Nephron progenitor cell (in vitro differentiated cells): ENCODE data around the gene KIF20B.

ENCODE experiments used
- DNase-seq: peaks from one replicate; pipeline ENCODE4 v3.0.0; 2021
- H3K27ac Mint-ChIP-seq: 2 replicates; pipeline ENCODE4 v1.8.0; 2021; ENCODE audit warnings: mild to moderate bottlenecking, moderate library complexity, mixed read lengths
- H3K27me3 Mint-ChIP-seq: 2 replicates; pipeline ENCODE4 v1.8.0; 2021; ENCODE audit warnings: mild to moderate bottlenecking, low read depth, mixed read lengths; ENCODE audit not compliant: poor library complexity
- H3K36me3 Mint-ChIP-seq: 2 replicates; pipeline ENCODE4 v1.8.0; 2021; ENCODE audit warnings: low read depth, mixed read lengths
- H3K4me1 Mint-ChIP-seq: 2 replicates; pipeline ENCODE4 v1.8.0; 2021; ENCODE audit warnings: mixed read lengths
- H3K4me3 Mint-ChIP-seq: 2 replicates; pipeline ENCODE4 v1.8.0; 2021; ENCODE audit warnings: mild to moderate bottlenecking, moderate library complexity, mixed read lengths
- H3K9me3 Mint-ChIP-seq: 2 replicates; pipeline ENCODE4 v1.8.0; 2021; ENCODE audit warnings: mild to moderate bottlenecking, moderate library complexity, mixed read lengths
- TF ChIP-seq, protein P1 (sequence below): fragments of 200-600 bp; sonication (generic); IDR thresholded peaks from 2 replicates; pipeline ENCODE4 v1.5.0; 2021; ENCODE audit warnings: antibody characterized with exemption

KIF20B gene

DNA sequence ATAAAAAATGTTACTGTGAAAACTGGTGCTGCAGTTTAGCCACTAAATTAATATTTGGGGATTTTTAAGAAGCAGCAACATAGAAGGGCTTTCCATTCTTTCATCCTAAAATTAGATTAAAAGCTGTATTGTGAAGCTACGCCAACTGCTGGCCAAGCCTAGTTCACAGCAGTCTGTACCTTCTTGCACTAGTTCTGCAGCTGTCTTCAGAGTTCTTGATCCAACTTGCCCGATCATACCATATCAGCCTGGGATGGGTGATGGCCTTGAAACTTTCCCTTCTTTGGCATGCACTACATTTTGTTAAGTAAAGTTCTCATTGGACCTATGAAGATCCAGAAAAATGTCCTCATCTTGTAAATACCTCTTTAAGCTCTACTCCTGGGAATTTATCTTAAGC lies 36.1 kb upstream of the KIF20B start:
- Mint-ChIP-seq H3K27ac (no peak overlapping the region), H3K36me3 (no peaks in the 10 kb centered on the region), H3K9me3 (no peaks in the 10 kb centered on the region), H3K4me1 (peaks cover 7% of the 10 kb centered on the region), H3K4me3 (no peak overlapping the region), H3K27me3 (no peaks in the 10 kb centered on the region)
- no peak for DNase-seq
- TF ChIP-seq, protein P1, sequence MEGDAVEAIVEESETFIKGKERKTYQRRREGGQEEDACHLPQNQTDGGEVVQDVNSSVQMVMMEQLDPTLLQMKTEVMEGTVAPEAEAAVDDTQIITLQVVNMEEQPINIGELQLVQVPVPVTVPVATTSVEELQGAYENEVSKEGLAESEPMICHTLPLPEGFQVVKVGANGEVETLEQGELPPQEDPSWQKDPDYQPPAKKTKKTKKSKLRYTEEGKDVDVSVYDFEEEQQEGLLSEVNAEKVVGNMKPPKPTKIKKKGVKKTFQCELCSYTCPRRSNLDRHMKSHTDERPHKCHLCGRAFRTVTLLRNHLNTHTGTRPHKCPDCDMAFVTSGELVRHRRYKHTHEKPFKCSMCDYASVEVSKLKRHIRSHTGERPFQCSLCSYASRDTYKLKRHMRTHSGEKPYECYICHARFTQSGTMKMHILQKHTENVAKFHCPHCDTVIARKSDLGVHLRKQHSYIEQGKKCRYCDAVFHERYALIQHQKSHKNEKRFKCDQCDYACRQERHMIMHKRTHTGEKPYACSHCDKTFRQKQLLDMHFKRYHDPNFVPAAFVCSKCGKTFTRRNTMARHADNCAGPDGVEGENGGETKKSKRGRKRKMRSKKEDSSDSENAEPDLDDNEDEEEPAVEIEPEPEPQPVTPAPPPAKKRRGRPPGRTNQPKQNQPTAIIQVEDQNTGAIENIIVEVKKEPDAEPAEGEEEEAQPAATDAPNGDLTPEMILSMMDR = no peak

DNA sequence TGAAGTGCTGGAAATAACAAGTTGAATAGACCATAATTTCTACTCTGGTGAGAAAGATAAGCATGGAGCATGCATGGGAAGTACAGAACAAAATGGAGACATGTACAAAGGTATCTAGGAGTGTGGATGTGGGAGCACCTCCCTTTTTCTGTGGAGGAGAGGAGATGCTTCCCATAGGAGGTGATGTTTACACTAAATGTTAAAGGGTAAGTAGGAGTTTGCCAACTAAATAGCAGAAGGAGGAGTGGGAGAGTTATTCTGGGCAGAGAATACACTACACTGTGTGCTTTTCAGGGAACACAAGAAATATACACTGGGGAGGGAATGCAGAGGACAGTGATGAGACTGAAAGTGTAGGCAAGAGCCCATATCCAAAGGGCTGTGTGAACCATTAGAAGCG lies 35.3 kb upstream of the KIF20B start:
- DNase-seq = no peak
- no peaks in the 10 kb centered on the region for H3K9me3 Mint-ChIP-seq
- H3K36me3 Mint-ChIP-seq = no peaks in the 10 kb centered on the region
- no peak overlapping the region for H3K4me3 Mint-ChIP-seq
- H3K27me3 Mint-ChIP-seq = no peaks in the 10 kb centered on the region
- TF ChIP-seq, protein P1 = no peak
- peaks cover 12% of the 10 kb centered on the region for H3K4me1 Mint-ChIP-seq
- no peak overlapping the region for H3K27ac Mint-ChIP-seq

- Mint-ChIP-seq H3K4me3 (no peak overlapping the region), H3K4me1 (peaks cover 12% of the 10 kb centered on the region), H3K27ac (peak overlapping the region; percentile 40), H3K27me3 (no peaks in the 10 kb centered on the region), H3K36me3 (no peaks in the 10 kb centered on the region), H3K9me3 (no peaks in the 10 kb centered on the region)
- no peak for DNase-seq
- TF ChIP-seq, protein P1 = no peak
Observed at GRCh38 chr10:89668386-89669071, 32.9 kb upstream of the KIF20B start.

DNA sequence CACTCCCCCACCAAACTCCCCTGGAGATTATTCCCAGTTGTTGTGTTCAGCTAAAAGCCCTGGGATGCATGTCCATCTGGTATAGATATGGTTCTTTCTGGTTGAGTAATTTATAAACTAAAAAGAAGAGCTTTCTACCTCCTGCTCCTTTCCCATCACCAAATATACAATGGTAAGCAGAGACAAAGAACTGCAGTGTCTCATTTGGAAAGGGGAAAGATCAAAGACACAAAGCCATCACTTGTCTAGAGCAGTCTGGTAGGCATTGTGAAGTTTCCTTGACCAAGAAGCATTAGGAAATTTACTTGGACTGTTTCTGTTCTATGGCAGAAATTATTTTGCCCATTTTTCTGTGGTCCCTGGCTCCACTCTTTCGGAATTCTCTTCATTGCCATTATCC lies 31.4 kb upstream of the KIF20B start:
- Mint-ChIP-seq H3K4me3 (no peak overlapping the region), H3K9me3 (no peaks in the 10 kb centered on the region), H3K27ac (no peak overlapping the region), H3K27me3 (no peaks in the 10 kb centered on the region), H3K4me1 (peaks cover 16% of the 10 kb centered on the region), H3K36me3 (no peaks in the 10 kb centered on the region)
- no peak for DNase-seq
- TF ChIP-seq, protein P1 = no peak

- Mint-ChIP-seq H3K4me1 (peaks cover 21% of the 10 kb centered on the region), H3K36me3 (no peaks in the 10 kb centered on the region), H3K27me3 (no peaks in the 10 kb centered on the region), H3K4me3 (no peak overlapping the region), H3K9me3 (no peaks in the 10 kb centered on the region), H3K27ac (no peak overlapping the region)
- no peak for DNase-seq
- TF ChIP-seq, protein P1 = no peak
Observed at GRCh38 chr10:89670926-89671325, 30.5 kb upstream of the KIF20B start.

DNA sequence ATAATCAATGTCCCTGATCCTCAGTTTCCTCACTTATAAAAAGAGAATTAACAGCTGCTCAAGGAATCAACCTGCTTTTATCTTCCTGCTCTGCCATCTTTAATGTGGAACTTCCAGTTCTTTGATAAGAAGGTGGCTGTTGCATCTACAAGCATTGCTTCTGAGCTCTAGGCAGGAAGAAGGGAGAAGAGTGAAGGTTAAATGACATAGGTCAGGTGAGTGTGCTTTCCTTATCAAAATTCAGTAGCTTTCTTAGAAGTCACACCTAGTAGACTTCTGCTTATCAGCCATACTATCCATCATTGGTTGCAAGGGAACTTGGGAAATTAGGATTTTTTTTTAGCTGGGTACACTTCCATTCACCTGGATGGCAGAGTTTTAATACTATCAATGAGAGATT lies 24.0 kb upstream of the KIF20B start:
- H3K27ac Mint-ChIP-seq = no peak overlapping the region
- H3K4me3 Mint-ChIP-seq = no peak overlapping the region
- TF ChIP-seq, protein P1 = no peak
- H3K36me3 Mint-ChIP-seq = no peaks in the 10 kb centered on the region
- H3K9me3 Mint-ChIP-seq = no peaks in the 10 kb centered on the region
- peaks cover 9% of the 10 kb centered on the region for H3K4me1 Mint-ChIP-seq
- H3K27me3 Mint-ChIP-seq = peaks cover 3% of the 10 kb centered on the region
- DNase-seq = no peak
